GM12878 (cell line): ENCODE data around the gene AMDHD2. TPM values are rescaled to one million over a fixed set of nuclear protein-coding genes. Genes with fewer than 3 reads are reported as not detected.

ENCODE experiments used
- BCLAF1 ChIP-seq: fragments of 450-650 bp; IDR thresholded peaks from 2 replicates; pipeline ENCODE4 v1.6.1; 2017; ENCODE audit warnings: antibody characterized with exemption, mild to moderate bottlenecking, moderate library complexity
- BMI1 ChIP-seq: fragments of 450-650 bp; IDR thresholded peaks from 2 replicates; pipeline ENCODE4 v1.6.1; 2016; ENCODE audit warnings: mild to moderate bottlenecking, moderate library complexity, borderline replicate concordance
- CREM ChIP-seq: IDR thresholded peaks from 2 replicates; pipeline ENCODE4 v1.6.1; 2014; ENCODE audit warnings: antibody characterized with exemption, low read depth
- EZH2 ChIP-seq: IDR thresholded peaks from 2 replicates; pipeline ENCODE4 v1.6.1; 2012; ENCODE audit warnings: low read depth, mild to moderate bottlenecking, control low read depth, inconsistent platforms, low read length, borderline replicate concordance; ENCODE audit not compliant: control insufficient read depth
- IRF4 ChIP-seq: IDR thresholded peaks from 2 replicates; pipeline ENCODE4 v1.6.1; 2011; ENCODE audit warnings: low read depth, low read length
- MXI1 ChIP-seq: fragments of 150-350 bp; IDR thresholded peaks from 2 replicates; pipeline ENCODE4 v1.6.1; 2011; ENCODE audit warnings: low read depth, mild to moderate bottlenecking, inconsistent platforms, low read length, improper control_type of control experiment
- NBN ChIP-seq: fragments of 450-650 bp; IDR thresholded peaks from 2 replicates; pipeline ENCODE4 v1.6.1; 2016
- NFYA ChIP-seq: IDR thresholded peaks from 2 replicates; pipeline ENCODE4 v1.6.1; 2011; ENCODE audit warnings: low read depth, mild to moderate bottlenecking, low read length, improper control_type of control experiment, borderline replicate concordance
- RFX5 ChIP-seq: IDR thresholded peaks from 2 replicates; pipeline ENCODE4 v1.6.1; 2011; ENCODE audit warnings: low read depth, low read length, improper control_type of control experiment
- SIN3A ChIP-seq: IDR thresholded peaks from 2 replicates; pipeline ENCODE4 v1.6.1; 2012; ENCODE audit warnings: low read depth, low read length, improper control_type of control experiment
- SRF ChIP-seq, 2 experiments: IDR thresholded peaks; 2 replicates each; pipeline ENCODE4 v1.6.1; 2011; ENCODE audit warnings: low read depth in 2 of 2, low read length in 2 of 2, mild to moderate bottlenecking in 1 of 2, moderate library complexity in 1 of 2
- STAT3 ChIP-seq: IDR thresholded peaks from 2 replicates; pipeline ENCODE4 v1.6.1; 2011; ENCODE audit warnings: low read depth, low read length, improper control_type of control experiment
- ZNF622 ChIP-seq: fragments of 450-650 bp; IDR thresholded peaks from 2 replicates; pipeline ENCODE4 v1.6.1; 2017; ENCODE audit warnings: mild to moderate bottlenecking, inconsistent platforms
- polyA plus RNA-seq, 11 experiments: library from polyadenylated mRNA; depleted of rRNA in 4 of 11; unstranded in 6 of 11; stranded (reverse) in 5 of 11; fragments of >200 nt; fragmentation: Nextera tagmentation in 4 of 11; fragmentation: Illumina TruSeq in 1 of 11; extraction: Ambion mirVana in 4 of 11; extraction: Trizol in 1 of 11; gene quantifications; 1 replicate in 1 of 11; 2 replicates in 10 of 11; pipeline versions ENCODE4 v1.2.1 to v1.2.3, GENCODE V29; 2011 to 2016; ENCODE audit warnings: inconsistent platforms in 2 of 11, missing spikeins in 2 of 11, low read depth in 1 of 11
- total RNA-seq, 4 experiments: library from RNA; depleted of rRNA in 3 of 4; stranded (reverse); fragments of >200 nt in 3 of 4; fragmentation: Illumina TruSeq in 1 of 4; extraction: Trizol in 1 of 4; gene quantifications; 2 replicates each; pipeline versions ENCODE4 v1.2.1 to v1.2.3, GENCODE V29; 2013 to 2021

The AMDHD2 gene
- total and polyA plus RNA-seq, 10 of the 15 experiments (the other 5 are each of a cell fraction or from before 2014, with no cell fraction given) = 0.60 to 41.8 (median 24.3) TPM; not detected in 1

DNA sequence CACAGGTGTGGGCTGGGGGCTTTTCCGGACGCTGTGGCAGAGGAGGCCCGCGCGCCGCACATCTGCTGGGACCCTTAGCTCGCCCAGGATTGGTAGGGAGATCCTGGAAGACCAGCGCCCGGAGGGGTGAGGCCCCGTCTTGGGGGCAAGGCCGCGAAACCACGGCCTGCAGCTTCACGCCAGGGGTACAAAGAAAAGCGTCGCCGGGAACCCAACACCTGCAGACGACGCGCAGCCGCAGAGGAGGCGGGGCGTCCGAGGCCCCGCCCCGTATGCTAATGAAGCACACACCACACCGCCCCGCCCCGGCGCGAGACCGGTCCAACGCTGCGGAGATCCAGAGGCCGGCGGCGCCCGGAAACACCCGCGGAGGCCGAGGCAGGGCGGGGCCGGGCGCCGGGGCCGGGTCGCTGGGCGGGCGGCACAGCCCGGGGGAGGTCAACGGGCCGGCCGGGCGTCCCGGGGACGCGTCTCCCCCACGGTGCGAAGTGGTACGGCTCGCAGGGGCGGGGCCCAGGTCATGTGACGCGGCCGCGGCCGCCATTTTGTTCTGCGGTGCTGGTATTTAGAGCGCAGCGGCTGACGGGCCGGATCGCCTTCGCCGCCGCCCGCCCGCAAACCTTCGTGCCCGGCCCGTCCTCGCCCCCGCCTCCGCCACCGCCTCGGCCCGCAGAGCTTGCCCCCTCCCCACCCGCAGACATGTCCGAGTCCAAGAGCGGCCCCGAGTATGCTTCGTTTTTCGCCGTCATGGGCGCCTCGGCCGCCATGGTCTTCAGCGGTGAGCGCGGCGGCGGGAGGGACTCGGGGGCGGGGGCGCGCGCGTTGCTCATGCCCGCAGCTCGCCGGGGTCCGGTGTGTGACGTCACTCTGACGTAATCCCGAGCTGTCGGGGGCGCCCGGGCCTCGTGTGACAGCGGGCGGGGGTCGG is 6.5 kb upstream of the AMDHD2 start, which contains the start of gene ATP6V0C (continued):
- peak; percentile 53 for TF ChIP-seq MXI1
- TF ChIP-seq BMI1 = no peak
- TF ChIP-seq BCLAF1 = peak; percentile 93
- TF ChIP-seq IRF4 = no peak
- TF ChIP-seq NBN = peak; percentile 37; the same call in 1 of the 2 replicates
- no peak for TF ChIP-seq RFX5
- no peak for TF ChIP-seq EZH2
- TF ChIP-seq STAT3 = no peak
- TF ChIP-seq ZNF622 = no peak
- peak; percentile 88 for TF ChIP-seq CREM
- peak; percentile 49; the same call in 1 of the 2 replicates for TF ChIP-seq SIN3A
- no peak for TF ChIP-seq NFYA
- no peak for TF ChIP-seq SRF (IDR thresholded peaks at IDR 0.05; ENCODE audit: low read depth in 2 of 2, low read length in 2 of 2)
